Left ventricle myocardium inferior (tissue), 1 donor: ENCODE measurements around the gene UGT1A4. TPM values are rescaled to one million over a fixed set of nuclear protein-coding genes. Genes with fewer than 3 reads are reported as not detected.

Experiments
- DNase-seq: peaks from one replicate; pipeline ENCODE4 v3.0.0-alpha.2; 2020
- H3K27ac ChIP-seq: fragments of 200-600 bp; replicated peaks from 2 replicates; pipeline ENCODE4 v1.8.0; 2021
- H3K27me3 ChIP-seq: fragments of 200-600 bp; 2 replicates; pipeline ENCODE4 v1.8.0; 2021; ENCODE audit warnings: low read depth
- H3K36me3 ChIP-seq: fragments of 200-600 bp; 2 replicates; pipeline ENCODE4 v1.8.0; 2021
- H3K4me1 ChIP-seq: fragments of 200-600 bp; 2 replicates; pipeline ENCODE4 v1.8.0; 2021
- H3K4me3 ChIP-seq: fragments of 200-600 bp; 2 replicates; pipeline ENCODE4 v1.8.0; 2021; ENCODE audit warnings: mild to moderate bottlenecking, moderate library complexity
- H3K9me3 ChIP-seq: fragments of 200-600 bp; replicated peaks from 2 replicates; pipeline ENCODE4 v1.8.0; 2021
- CTCF ChIP-seq: fragments of 200-600 bp; IDR thresholded peaks from 2 replicates; pipeline ENCODE4 v1.8.0; 2021; ENCODE audit warnings: antibody characterized with exemption, mild to moderate bottlenecking, borderline replicate concordance
- intact Hi-C: fragments of 100-400 bp; cut with micrococcal nuclease; formaldehyde crosslinking; loops from one replicate; pipeline ENCODE4 v1.11.0; 2022
- total RNA-seq: library from RNA; stranded (reverse); fragmentation: NEBNext Ultra II Directional; extraction: Animal tissue kit (Norgen Biotek cat#: 25700); gene quantifications from one replicate; pipeline ENCODE4 v1.2.1, GENCODE V29; 2021
- donor health status: DM: no; HTN: yes; CAD: no; lungs with severe emphysema.

The UGT1A4 gene
- total RNA-seq, 1 donor from 2014 or later, result not detected

- Histone ChIP-seq H3K4me3 (no peak overlapping the region), H3K9me3 (peaks cover 11% of the 10 kb centered on the region), H3K36me3 (no peaks in the 10 kb centered on the region), H3K4me1 (no peaks in the 10 kb centered on the region), H3K27me3 (peaks cover 51% of the 10 kb centered on the region), H3K27ac (no peak overlapping the region)
- TF ChIP-seq CTCF, result no peak
- intact Hi-C loops, result no loop called here
- no peak for DNase-seq
Measured at GRCh38 chr2:233811732-233812131, 93.2 kb downstream of the UGT1A4 start.

- Histone ChIP-seq H3K9me3 (peaks cover 11% of the 10 kb centered on the region), H3K27me3 (peaks cover 41% of the 10 kb centered on the region), H3K27ac (no peak overlapping the region), H3K4me3 (no peak overlapping the region), H3K36me3 (no peaks in the 10 kb centered on the region), H3K4me1 (no peaks in the 10 kb centered on the region)
- TF ChIP-seq CTCF, result no peak
- no peak for DNase-seq
- intact Hi-C loops, result no loop called here
Measured at GRCh38 chr2:233813236-233814055, 94.9 kb downstream of the UGT1A4 start.

GRCh38 chr2:233814056-233814835 is 95.7 kb downstream of the UGT1A4 start:
- Histone ChIP-seq H3K27ac (no peak overlapping the region), H3K27me3 (peaks cover 40% of the 10 kb centered on the region), H3K4me1 (no peaks in the 10 kb centered on the region), H3K4me3 (no peak overlapping the region), H3K36me3 (no peaks in the 10 kb centered on the region), H3K9me3 (peaks cover 11% of the 10 kb centered on the region)
- DNase-seq, result no peak
- TF ChIP-seq CTCF, result no peak
- intact Hi-C loops, result no loop called here

- H3K4me3 ChIP-seq, result no peak overlapping the region
- no peak overlapping the region for H3K27ac ChIP-seq
- H3K27me3 ChIP-seq, result peaks cover 31% of the 10 kb centered on the region
- H3K9me3 ChIP-seq, result peaks cover 11% of the 10 kb centered on the region
- no peaks in the 10 kb centered on the region for H3K36me3 ChIP-seq
- TF ChIP-seq CTCF, result no peak
- H3K4me1 ChIP-seq, result no peaks in the 10 kb centered on the region
- intact Hi-C loops, result no loop called here
- DNase-seq, result no peak
Measured at GRCh38 chr2:233815861-233816260, 97.3 kb downstream of the UGT1A4 start.

- Histone ChIP-seq H3K36me3 (no peaks in the 10 kb centered on the region), H3K27ac (no peak overlapping the region), H3K9me3 (peaks cover 11% of the 10 kb centered on the region), H3K27me3 (peaks cover 26% of the 10 kb centered on the region), H3K4me1 (no peaks in the 10 kb centered on the region), H3K4me3 (no peak overlapping the region)
- intact Hi-C loops, result no loop called here
- TF ChIP-seq CTCF, result no peak
- DNase-seq, result no peak
Measured at GRCh38 chr2:233816334-233816733, 97.8 kb downstream of the UGT1A4 start.
